ENCODE measurements around the gene ZNF366.
A peak's percentile ranks its signal among the peaks of the same experiment; 100 is the strongest.

ZNF366 gene

GRCh38 chr5:72487177-72487576 is 20.0 kb downstream of the ZNF366 start:
- H4K20me1 ChIP-seq (ENCODE audit: insufficient read depth, low read length, poor library complexity, severe bottlenecking): no peaks in the 10 kb centered on the region
- TF ChIP-seq CTCF (conservative IDR thresholded peaks at IDR 0.05; ENCODE audit: low read length) (no peak), EZH2phosphoT487 (IDR thresholded peaks at IDR 0.05; ENCODE audit: borderline replicate concordance) (no peak)
- H3K9me2 ChIP-seq (replicated peaks; ENCODE audit: low read depth, low read length): no peaks in the 10 kb centered on the region
- no peak overlapping the region for H3K9ac ChIP-seq (ENCODE audit: low read depth, low read length, poor library complexity, severe bottlenecking)
- H3K4me2 ChIP-seq (ENCODE audit: low read depth, low read length, poor library complexity, severe bottlenecking): no peak overlapping the region
- no peaks in the 10 kb centered on the region for H3K9me3 ChIP-seq (ENCODE audit: insufficient read depth, low read depth, low read length)
- H3K4me3 ChIP-seq (ENCODE audit: low read length, poor library complexity, severe bottlenecking): no peak overlapping the region
- H3K36me3 ChIP-seq (ENCODE audit: insufficient read depth, low read length): no peaks in the 10 kb centered on the region
- H3K27me3 ChIP-seq (ENCODE audit: insufficient read depth, low read length, poor library complexity, severe bottlenecking): no peaks in the 10 kb centered on the region
- no peaks in the 10 kb centered on the region for H3K4me1 ChIP-seq (ENCODE audit: insufficient read depth, low read length, poor library complexity, severe bottlenecking)
- no peaks in the 10 kb centered on the region for H3F3A ChIP-seq (ENCODE audit: low read depth)
- no peaks in the 10 kb centered on the region for H3K79me2 ChIP-seq (ENCODE audit: insufficient read depth, low read length)
- no peak overlapping the region for H2AFZ ChIP-seq (ENCODE audit: low read length)

GRCh38 chr5:72486371-72486770 is 20.8 kb downstream of the ZNF366 start:
- Histone ChIP-seq H3K4me1 (ENCODE audit: insufficient read depth, low read length, poor library complexity, severe bottlenecking) (no peaks in the 10 kb centered on the region), H3K4me3 (ENCODE audit: low read length, poor library complexity, severe bottlenecking) (no peak overlapping the region), H3K79me2 (ENCODE audit: insufficient read depth, low read length) (no peaks in the 10 kb centered on the region), H3K9ac (ENCODE audit: low read depth, low read length, poor library complexity, severe bottlenecking) (no peak overlapping the region), H3K9me2 (replicated peaks; ENCODE audit: low read depth, low read length) (no peaks in the 10 kb centered on the region), H3K9me3 (ENCODE audit: insufficient read depth, low read depth, low read length) (no peaks in the 10 kb centered on the region), H3K36me3 (ENCODE audit: insufficient read depth, low read length) (no peaks in the 10 kb centered on the region), H3K4me2 (ENCODE audit: low read depth, low read length, poor library complexity, severe bottlenecking) (no peak overlapping the region), H2AFZ (ENCODE audit: low read length) (peak overlapping the region; percentile 85), H4K20me1 (ENCODE audit: insufficient read depth, low read length, poor library complexity, severe bottlenecking) (no peaks in the 10 kb centered on the region), H3K27me3 (ENCODE audit: insufficient read depth, low read length, poor library complexity, severe bottlenecking) (no peaks in the 10 kb centered on the region), H3F3A (ENCODE audit: low read depth) (no peaks in the 10 kb centered on the region)
- TF ChIP-seq EZH2phosphoT487 (IDR thresholded peaks at IDR 0.05; ENCODE audit: borderline replicate concordance) (no peak), CTCF (conservative IDR thresholded peaks at IDR 0.05; ENCODE audit: low read length) (no peak)

- H3K36me3 ChIP-seq (ENCODE audit: insufficient read depth, low read length): no peaks in the 10 kb centered on the region
- H3K9me2 ChIP-seq (replicated peaks; ENCODE audit: low read depth, low read length): no peaks in the 10 kb centered on the region
- H2AFZ ChIP-seq (ENCODE audit: low read length): peak overlapping the region; percentile 85; the same call in 1 of the 2 replicates
- H3K4me3 ChIP-seq (ENCODE audit: low read length, poor library complexity, severe bottlenecking): no peak overlapping the region
- H3K9me3 ChIP-seq (ENCODE audit: insufficient read depth, low read depth, low read length): no peaks in the 10 kb centered on the region
- no peak overlapping the region for H3K4me2 ChIP-seq (ENCODE audit: low read depth, low read length, poor library complexity, severe bottlenecking)
- no peaks in the 10 kb centered on the region for H3K27me3 ChIP-seq (ENCODE audit: insufficient read depth, low read length, poor library complexity, severe bottlenecking)
- H3F3A ChIP-seq (ENCODE audit: low read depth): no peaks in the 10 kb centered on the region
- no peaks in the 10 kb centered on the region for H3K4me1 ChIP-seq (ENCODE audit: insufficient read depth, low read length, poor library complexity, severe bottlenecking)
- no peaks in the 10 kb centered on the region for H3K79me2 ChIP-seq (ENCODE audit: insufficient read depth, low read length)
- H3K9ac ChIP-seq (ENCODE audit: low read depth, low read length, poor library complexity, severe bottlenecking): no peak overlapping the region
- H4K20me1 ChIP-seq (ENCODE audit: insufficient read depth, low read length, poor library complexity, severe bottlenecking): no peaks in the 10 kb centered on the region
- TF ChIP-seq CTCF (conservative IDR thresholded peaks at IDR 0.05; ENCODE audit: low read length) (no peak), EZH2phosphoT487 (IDR thresholded peaks at IDR 0.05; ENCODE audit: borderline replicate concordance) (no peak)
These were observed 21.7 kb downstream of the ZNF366 start for GRCh38 chr5:72485430-72485974.
